ENCODE data around the gene PDS5B. TPM values are rescaled to one million over a fixed set of nuclear protein-coding genes. Genes with fewer than 3 reads are reported as not detected.

PDS5B gene
- total and polyA plus RNA-seq, 10 of the 15 experiments (the other 5 are each of a cell fraction or from before 2014, with no cell fraction given): 15.4 to 55.3 (median 30.7) TPM

DNA sequence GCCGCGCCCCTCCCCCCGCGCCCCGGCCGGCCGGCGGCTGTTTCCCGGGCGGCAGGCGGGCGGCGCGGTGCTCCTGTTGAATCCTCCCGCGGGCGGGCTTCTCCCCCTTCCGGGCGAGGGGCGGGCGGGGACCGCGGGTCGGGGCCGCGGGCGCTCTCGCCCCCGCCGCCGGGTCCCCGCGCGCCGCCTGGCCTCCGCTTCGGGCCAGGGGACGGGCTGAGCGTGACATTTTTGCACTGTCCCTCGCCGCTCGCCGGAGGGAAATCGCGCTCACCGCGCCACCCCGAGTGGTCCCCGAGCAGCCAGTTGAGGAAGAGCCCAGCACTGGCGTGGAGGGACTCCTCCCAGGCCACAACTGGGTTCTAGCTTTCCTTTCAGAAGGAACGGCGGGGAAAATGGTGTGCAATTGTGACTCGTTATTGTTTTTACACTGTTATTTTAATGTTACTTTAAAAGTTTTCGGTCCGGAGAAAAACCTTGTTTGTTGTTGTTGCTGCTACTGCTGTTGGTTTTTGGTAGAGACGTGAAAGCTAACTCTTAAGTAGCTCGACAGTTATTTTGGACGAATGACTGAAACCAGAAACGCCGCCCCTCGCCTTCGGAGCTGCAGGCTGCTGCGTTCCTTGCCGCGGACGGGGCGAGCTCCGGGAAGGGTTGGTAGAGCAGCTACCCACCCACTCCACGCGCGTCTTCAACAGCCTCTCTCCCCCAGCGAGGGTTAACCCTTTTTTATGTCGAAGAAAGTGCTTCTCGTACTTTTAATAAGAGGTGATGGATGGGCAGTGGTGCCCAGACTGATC, 959 bp downstream of the PDS5B start (continued):
- TF ChIP-seq FOXM1 (IDR thresholded peaks at IDR 0.05; ENCODE audit: low read depth, low read length): no peak
- TF ChIP-seq RAD21 (IDR thresholded peaks at IDR 0.05; ENCODE audit: insufficient read depth, low read depth, low read length): peak; percentile 35
- TF ChIP-seq NR2C1 (IDR thresholded peaks at IDR 0.05): no peak
- no peak for TF ChIP-seq BRCA1 (IDR thresholded peaks at IDR 0.05; ENCODE audit: low read depth, low read length)

DNA sequence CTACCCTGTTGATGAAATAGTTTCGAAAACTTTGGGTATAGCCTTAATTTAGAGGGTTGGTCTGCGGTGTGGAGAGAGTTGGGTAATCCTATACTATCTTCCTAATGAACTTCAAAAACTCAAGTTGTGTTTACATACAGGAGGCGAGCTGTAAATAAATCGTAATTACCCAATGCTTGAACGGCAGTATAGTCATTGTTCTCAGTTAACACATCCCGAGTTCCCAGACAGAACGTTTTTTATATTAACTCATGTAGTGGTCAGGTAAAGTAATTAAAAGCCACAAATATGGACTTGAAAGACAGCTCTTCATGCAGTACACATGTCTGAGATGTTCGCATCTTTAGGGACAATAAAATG, 1.5 kb downstream of the PDS5B start:
- in situ Hi-C loops (cut with MboI): loop anchor here (10.0 to 25.0 kb wide), 2 partner anchors 957 to 1125 kb away; no protein-coding TSS in a partner anchor

More for the DNA sequence above, 1.5 kb downstream of the PDS5B start:
- POLR2A ChIA-PET: interaction anchor here (0.5 to 2.2 kb wide), 5 partner anchors 47 to 273 kb away, joined by 3 to 11 read pairs (median 4); partner anchors contain the start of genes BRCA2 and ZAR1L
- TSS peak; percentile 76 for BruUV-seq (replicated peaks)
- TF ChIP-seq FOXM1 (IDR thresholded peaks at IDR 0.05; ENCODE audit: low read depth, low read length): 0 out of 2 replicates have a peak, but pooled peaks have one; percentile 7
- TF ChIP-seq POU2F2 (IDR thresholded peaks at IDR 0.05; ENCODE audit: borderline replicate concordance, low read depth, low read length): no peak
- TF ChIP-seq STAT3 (IDR thresholded peaks at IDR 0.05; ENCODE audit: low read depth, low read length): no peak
- TF ChIP-seq, protein P1, sequence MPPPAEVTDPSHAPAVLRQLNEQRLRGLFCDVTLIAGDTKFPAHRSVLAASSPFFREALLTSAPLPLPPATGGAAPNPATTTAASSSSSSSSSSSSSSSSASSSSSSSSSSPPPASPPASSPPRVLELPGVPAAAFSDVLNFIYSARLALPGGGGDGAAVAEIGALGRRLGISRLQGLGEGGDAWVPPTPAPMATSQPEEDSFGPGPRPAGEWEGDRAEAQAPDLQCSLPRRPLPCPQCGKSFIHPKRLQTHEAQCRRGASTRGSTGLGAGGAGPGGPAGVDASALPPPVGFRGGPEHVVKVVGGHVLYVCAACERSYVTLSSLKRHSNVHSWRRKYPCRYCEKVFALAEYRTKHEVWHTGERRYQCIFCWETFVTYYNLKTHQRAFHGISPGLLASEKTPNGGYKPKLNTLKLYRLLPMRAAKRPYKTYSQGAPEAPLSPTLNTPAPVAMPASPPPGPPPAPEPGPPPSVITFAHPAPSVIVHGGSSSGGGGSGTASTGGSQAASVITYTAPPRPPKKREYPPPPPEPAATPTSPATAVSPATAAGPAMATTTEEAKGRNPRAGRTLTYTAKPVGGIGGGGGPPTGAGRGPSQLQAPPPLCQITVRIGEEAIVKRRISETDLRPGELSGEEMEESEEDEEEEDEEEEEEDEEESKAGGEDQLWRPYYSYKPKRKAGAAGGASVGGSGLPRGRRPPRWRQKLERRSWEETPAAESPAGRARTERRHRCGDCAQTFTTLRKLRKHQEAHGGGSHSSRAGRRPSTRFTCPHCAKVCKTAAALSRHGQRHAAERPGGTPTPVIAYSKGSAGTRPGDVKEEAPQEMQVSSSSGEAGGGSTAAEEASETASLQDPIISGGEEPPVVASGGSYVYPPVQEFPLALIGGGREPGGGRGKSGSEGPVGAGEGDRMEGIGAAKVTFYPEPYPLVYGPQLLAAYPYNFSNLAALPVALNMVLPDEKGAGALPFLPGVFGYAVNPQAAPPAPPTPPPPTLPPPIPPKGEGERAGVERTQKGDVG (CRISPR knock-in tag; IDR thresholded peaks at IDR 0.05): no peak
- TF ChIP-seq HCFC1 (IDR thresholded peaks at IDR 0.05; ENCODE audit: low read length): no peak
- TF ChIP-seq CHD4 (IDR thresholded peaks at IDR 0.05): no peak
- TF ChIP-seq RUNX3 (IDR thresholded peaks at IDR 0.05; ENCODE audit: low read length): peak; percentile 5; the same call in 1 of the 2 replicates
- TF ChIP-seq, protein P2, sequence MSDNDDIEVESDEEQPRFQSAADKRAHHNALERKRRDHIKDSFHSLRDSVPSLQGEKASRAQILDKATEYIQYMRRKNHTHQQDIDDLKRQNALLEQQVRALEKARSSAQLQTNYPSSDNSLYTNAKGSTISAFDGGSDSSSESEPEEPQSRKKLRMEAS (IDR thresholded peaks at IDR 0.05; ENCODE audit: low read depth, low read length): no peak
- H2AFZ ChIP-seq (ENCODE audit: control insufficient read depth, low read depth, low read length): peak overlapping the region; percentile 51
- H3K4me2 ChIP-seq (ENCODE audit: control insufficient read depth, insufficient read depth): peak overlapping the region; percentile 75
- peaks cover 4% of the 10 kb centered on the region; the same call in 1 of the 2 replicates for H3K4me1 ChIP-seq (ENCODE audit: control insufficient read depth, insufficient read depth, low read length)
- no peak for DNase-seq (ENCODE audit: low read depth, low spot score)
- peak overlapping the region; percentile 87 for H3K9ac ChIP-seq (ENCODE audit: control insufficient read depth, insufficient read depth, low read length)
- peak overlapping the region; percentile 75 for H3K4me3 ChIP-seq
- no peaks in the 10 kb centered on the region for H3K36me3 ChIP-seq (ENCODE audit: control insufficient read depth in 2 of 2, insufficient read depth in 2 of 2, low read length in 1 of 2)
- no peak; the same call in 1 of the 3 replicates for ATAC-seq
- no peaks in the 10 kb centered on the region for H3K9me3 ChIP-seq (replicated peaks; ENCODE audit: control insufficient read depth, insufficient read depth, low read length)
- FAIRE-seq: no peak
- H3K79me2 ChIP-seq (ENCODE audit: control insufficient read depth, insufficient read depth, low read length): peaks cover 58% of the 10 kb centered on the region
- intact Hi-C loops (cut with micrococcal nuclease; ENCODE audit: unreplicated experiment): loop anchor here (2.0 to 10.0 kb wide), 5 partner anchors 150 to 1135 kb away; partner anchors contain the start of gene KL
- H3K27me3 ChIP-seq (replicated peaks in 1 of 2; ENCODE audit: control insufficient read depth in 2 of 2, insufficient read depth in 2 of 2, low read length in 1 of 2): no peaks in the 10 kb centered on the region
- CTCF ChIA-PET: interaction anchor here (0.6 to 7.3 kb wide), 25 partner anchors 8 to 1134 kb away, joined by 3 to 171 read pairs (median 6); partner anchors contain the start of gene N4BP2L2
- H4K20me1 ChIP-seq (ENCODE audit: control insufficient read depth, insufficient read depth): 0 out of 2 replicates have a peak, but pooled peaks cover 3% of the 10 kb centered on the region
- SMC1A ChIA-PET (ENCODE audit: uncharacterized antibody, unreplicated experiment): interaction anchor here (0.7 to 5.1 kb wide), 36 partner anchors 8 to 956 kb away, joined by 3 to 111 read pairs (median 4); partner anchors contain the start of genes N4BP2L1 and N4BP2L2
- H3K27ac ChIP-seq (ENCODE audit: control insufficient read depth, insufficient read depth): peak overlapping the region; percentile 78
- RAD21 ChIA-PET (ENCODE audit: unreplicated experiment): interaction anchor here (0.7 to 4.4 kb wide), 29 partner anchors 9 to 1231 kb away, joined by 3 to 112 read pairs (median 4); partner anchors contain the start of gene KL
- WGBS (ENCODE audit: insufficient coverage, insufficient replicate concordance, low lambda C conversion rate, missing lambda C conversion rate): under 1% methylated on average over 8 of the region's 8 CpGs

Data from GM12878 (cell line).